Stomach (tissue), 9 donors: Measurements from ENCODE around the gene VIL1. TPM values are rescaled to one million over a fixed set of nuclear protein-coding genes. Genes with fewer than 3 reads are reported as not detected.
A peak's percentile ranks its signal among the peaks of the same experiment; 100 is the strongest.

Experiments used
- DNase-seq, 2 donors: peaks; one replicate each; pipeline versions ENCODE4 v3.0.0 to v3.0.0-alpha.2; 2013 to 2019
- H3K27ac ChIP-seq, 5 donors: fragments of 200-600 bp in 4 of 5; sonication (generic) in 4 of 5; one replicate each; pipeline ENCODE4 v1.5.1; 2013 to 2019; ENCODE audit warnings: mild to moderate bottlenecking in 1 of 5, moderate library complexity in 1 of 5
- H3K27me3 ChIP-seq, 3 donors: fragments of 200-600 bp; sonication (generic); one replicate each; pipeline ENCODE4 v1.5.1; 2017 to 2019; ENCODE audit warnings: mixed run types in 1 of 3
- H3K36me3 ChIP-seq, 4 donors: fragments of 200-600 bp; sonication (generic); 1 replicate in 3 of 4; 2 replicates in 1 of 4; pipeline ENCODE4 v1.5.1; 2016 to 2019
- H3K4me1 ChIP-seq, 4 donors: fragments of 200-600 bp; sonication (generic); one replicate each; pipeline ENCODE4 v1.5.1; 2016 to 2019
- H3K4me3 ChIP-seq, 4 donors: fragments of 200-600 bp; sonication (generic) in 3 of 4; one replicate each; pipeline ENCODE4 v1.5.1; 2016 to 2019; ENCODE audit warnings: mild to moderate bottlenecking in 1 of 4
- H3K9me3 ChIP-seq, 4 donors: fragments of 200-600 bp; sonication (generic); one replicate each; pipeline ENCODE4 v1.5.1; 2016 to 2019
- EP300 ChIP-seq: sonication (generic); formaldehyde crosslinking; IDR thresholded peaks from one replicate; pipeline ENCODE4 v1.6.1; 2017; ENCODE audit warnings: antibody characterized with exemption
- POLR2A ChIP-seq, 4 donors: fragments of 450-650 bp; IDR thresholded peaks; one replicate each; pipeline ENCODE4 v1.6.1; 2016; ENCODE audit warnings: antibody characterized with exemption in 4 of 4, control low read depth in 2 of 4, mild to moderate bottlenecking in 1 of 4, moderate library complexity in 1 of 4
- POLR2AphosphoS5 ChIP-seq, 3 donors: sonication (generic); formaldehyde crosslinking; IDR thresholded peaks; one replicate each; pipeline ENCODE4 v1.6.1; 2016; ENCODE audit warnings: antibody characterized with exemption in 3 of 3
- WGBS, 5 donors: extraction: QIAGEN DNeasy Blood & Tissue Kit in 3 of 5; methylation state at CpG; one replicate each; pipeline versions ENCODE4 v1.1.5 to v1.1.7; 2013 to 2018; 5-methylcytosine and 5-hydroxymethylcytosine counted together
- intact Hi-C: fragments of 100-400 bp; cut with DNase I; formaldehyde crosslinking; loops from one replicate; pipeline ENCODE4 v1.15.1; 2023; ENCODE audit warnings: low total_unique reads
- polyA plus RNA-seq, 3 donors: library from polyadenylated mRNA; stranded (reverse); fragments of 200-250 nt; gene quantifications; one replicate each; pipeline ENCODE4 v1.2.3, GENCODE V29; 2013
- total RNA-seq, 5 donors: library from RNA; depleted of rRNA; stranded (reverse); fragments of >200 nt; gene quantifications; one replicate each; pipeline versions ENCODE4 v1.1.0 to v1.2.3, GENCODE V29; 2014 to 2016
- TF ChIP-seq, protein P1 (sequence below), 7 experiments: fragments of 450-650 bp in 4 of 7; fragments of 200-600 bp in 3 of 7; sonication (generic) in 3 of 7; IDR thresholded peaks; one replicate each; pipeline ENCODE4 v1.5.1; 2016 to 2019; ENCODE audit warnings: antibody characterized with exemption in 7 of 7, control low read depth in 2 of 7, mild to moderate bottlenecking in 1 of 7
- donor health status: healthy with polysubstance abuse.
- donor health status: Bipolar disorder and iron deficiency.
- donor health status: healthy.

Gene VIL1
- total and polyA plus RNA-seq, 8 donors: 0.38 to 120 (median 1.8) TPM; not detected in 1

DNA sequence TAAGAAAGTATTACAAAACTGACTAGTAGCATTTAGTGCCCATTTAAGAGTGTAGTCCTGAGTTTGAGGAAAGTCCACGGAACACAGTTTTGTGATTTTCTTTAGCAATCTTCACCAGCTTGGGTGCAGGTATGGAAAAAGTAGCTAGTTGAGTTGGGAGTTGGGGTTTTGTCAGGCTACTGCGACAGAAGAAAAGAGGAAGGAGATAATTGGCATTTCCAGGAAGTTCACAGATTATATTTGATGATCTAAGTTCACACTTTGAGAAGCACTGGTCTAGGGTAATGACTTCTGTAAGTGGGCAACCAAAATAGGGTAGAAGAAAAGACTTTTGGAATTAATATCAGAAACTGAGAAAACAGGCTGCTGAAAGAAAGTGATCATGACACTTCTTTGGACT, 52.1 kb downstream of the VIL1 start:
- 80 to 87% (median 84%) methylated on average over 2 of the region's 2 CpGs for WGBS, 5 donors
- no peak for TF ChIP-seq EP300
- TF ChIP-seq, protein P1, sequence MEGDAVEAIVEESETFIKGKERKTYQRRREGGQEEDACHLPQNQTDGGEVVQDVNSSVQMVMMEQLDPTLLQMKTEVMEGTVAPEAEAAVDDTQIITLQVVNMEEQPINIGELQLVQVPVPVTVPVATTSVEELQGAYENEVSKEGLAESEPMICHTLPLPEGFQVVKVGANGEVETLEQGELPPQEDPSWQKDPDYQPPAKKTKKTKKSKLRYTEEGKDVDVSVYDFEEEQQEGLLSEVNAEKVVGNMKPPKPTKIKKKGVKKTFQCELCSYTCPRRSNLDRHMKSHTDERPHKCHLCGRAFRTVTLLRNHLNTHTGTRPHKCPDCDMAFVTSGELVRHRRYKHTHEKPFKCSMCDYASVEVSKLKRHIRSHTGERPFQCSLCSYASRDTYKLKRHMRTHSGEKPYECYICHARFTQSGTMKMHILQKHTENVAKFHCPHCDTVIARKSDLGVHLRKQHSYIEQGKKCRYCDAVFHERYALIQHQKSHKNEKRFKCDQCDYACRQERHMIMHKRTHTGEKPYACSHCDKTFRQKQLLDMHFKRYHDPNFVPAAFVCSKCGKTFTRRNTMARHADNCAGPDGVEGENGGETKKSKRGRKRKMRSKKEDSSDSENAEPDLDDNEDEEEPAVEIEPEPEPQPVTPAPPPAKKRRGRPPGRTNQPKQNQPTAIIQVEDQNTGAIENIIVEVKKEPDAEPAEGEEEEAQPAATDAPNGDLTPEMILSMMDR (IDR thresholded peaks at IDR 0.05): no peak
- no peak for TF ChIP-seq POLR2A (IDR thresholded peaks at IDR 0.05)
- TF ChIP-seq POLR2AphosphoS5 (IDR thresholded peaks at IDR 0.05): no peak
- Histone ChIP-seq H3K9me3 (no peaks in the 10 kb centered on the region), H3K4me1 (peaks cover 0 to 12% (median 2%) of the 10 kb centered on the region in 4 donors), H3K36me3 (peaks cover 17 to 50% (median 46%) of the 10 kb centered on the region in 4 donors), H3K27ac (no peak overlapping the region), H3K27me3 (no peaks in the 10 kb centered on the region), H3K4me3 (no peak overlapping the region)
- DNase-seq: no peak
- intact Hi-C loops: no loop called here

DNA sequence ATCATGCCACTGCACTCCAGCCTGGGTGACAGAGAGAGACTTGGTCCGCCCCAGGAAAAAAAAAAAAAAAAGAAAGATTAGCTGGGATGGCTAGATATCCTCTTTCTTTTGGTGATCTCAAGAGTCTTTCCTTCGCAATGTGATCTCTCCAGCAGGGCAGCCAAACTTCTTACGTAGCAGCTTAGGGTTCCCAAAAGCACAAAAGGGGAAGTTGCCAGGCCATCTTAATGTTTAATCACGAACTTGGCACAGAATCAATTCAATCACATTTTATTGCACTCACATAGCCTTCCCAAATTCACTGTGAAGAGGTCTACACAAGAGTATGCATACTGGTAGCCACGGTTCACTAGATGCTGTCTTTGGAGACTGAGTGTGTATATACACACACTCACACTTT, 53.1 kb downstream of the VIL1 start:
- Histone ChIP-seq H3K9me3 (no peaks in the 10 kb centered on the region), H3K36me3 (peaks cover 17 to 57% (median 52%) of the 10 kb centered on the region in 4 donors), H3K4me3 (no peak overlapping the region), H3K27me3 (no peaks in the 10 kb centered on the region), H3K4me1 (peaks cover 0 to 12% (median under 1%) of the 10 kb centered on the region in 4 donors), H3K27ac (no peak overlapping the region)
- intact Hi-C loops: no loop called here
- 54 to 80% (median 75%) methylated on average over 5 of the region's 5 CpGs for WGBS, 5 donors
- TF ChIP-seq POLR2AphosphoS5 (IDR thresholded peaks at IDR 0.05) (no peak), EP300 (no peak)
- no peak for DNase-seq

DNA sequence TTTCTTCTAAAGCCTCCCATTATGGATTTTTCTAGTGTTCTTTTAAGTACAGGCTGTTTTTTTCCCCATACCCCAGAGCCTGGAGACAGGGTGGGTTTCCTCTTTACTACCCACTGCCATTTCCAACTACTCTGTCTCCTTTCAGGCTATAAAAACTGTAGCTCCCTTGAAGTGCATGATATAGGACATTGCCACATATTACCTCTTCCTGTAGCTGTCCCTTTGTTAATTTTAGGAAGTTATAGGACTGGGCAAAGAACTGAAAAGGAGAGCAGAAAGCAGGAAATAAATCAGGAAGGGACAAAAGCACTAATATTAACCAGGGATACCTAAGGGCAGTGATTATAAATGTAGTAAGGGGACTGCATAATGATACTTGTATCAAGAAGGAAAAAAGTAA, 54.1 kb downstream of the VIL1 start:
- H3K27me3 ChIP-seq: no peaks in the 10 kb centered on the region
- peaks cover 0 to 12% (median 3%) of the 10 kb centered on the region in 4 donors for H3K4me1 ChIP-seq
- intact Hi-C loops: no loop called here
- H3K36me3 ChIP-seq: peaks cover 17 to 56% (median 52%) of the 10 kb centered on the region in 4 donors
- no peak overlapping the region for H3K4me3 ChIP-seq
- DNase-seq: no peak
- H3K9me3 ChIP-seq: no peaks in the 10 kb centered on the region
- TF ChIP-seq POLR2A (IDR thresholded peaks at IDR 0.05): no peak
- no peak for TF ChIP-seq EP300
- no peak for TF ChIP-seq POLR2AphosphoS5 (IDR thresholded peaks at IDR 0.05)
- TF ChIP-seq, protein P1 (IDR thresholded peaks at IDR 0.05): no peak
- no peak overlapping the region for H3K27ac ChIP-seq

DNA sequence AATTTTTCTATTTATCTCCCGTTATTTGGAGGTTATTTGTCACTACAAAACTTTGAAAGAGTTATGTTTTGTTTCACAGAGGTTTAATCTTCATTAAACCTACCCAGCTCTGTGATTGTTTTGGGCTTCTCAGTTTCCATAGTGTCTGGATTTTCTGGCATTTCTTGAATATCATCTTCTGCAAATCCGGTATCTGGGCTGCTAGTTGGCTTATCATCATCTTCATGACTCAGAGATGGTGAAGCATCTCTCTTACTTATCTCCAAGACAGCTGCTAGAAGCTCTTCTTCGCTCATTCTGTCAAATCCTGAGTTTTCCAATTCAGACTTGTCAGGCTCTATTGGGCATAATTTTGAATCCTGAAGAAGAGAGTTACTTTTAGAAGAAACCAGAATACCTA, 55.6 kb downstream of the VIL1 start:
- Histone ChIP-seq H3K36me3 (peaks cover 17 to 64% (median 54%) of the 10 kb centered on the region in 4 donors), H3K27ac (no peak overlapping the region)
- WGBS, 5 donors: 65 to 82% (median 80%) methylated on average over 3 of the region's 3 CpGs

DNA sequence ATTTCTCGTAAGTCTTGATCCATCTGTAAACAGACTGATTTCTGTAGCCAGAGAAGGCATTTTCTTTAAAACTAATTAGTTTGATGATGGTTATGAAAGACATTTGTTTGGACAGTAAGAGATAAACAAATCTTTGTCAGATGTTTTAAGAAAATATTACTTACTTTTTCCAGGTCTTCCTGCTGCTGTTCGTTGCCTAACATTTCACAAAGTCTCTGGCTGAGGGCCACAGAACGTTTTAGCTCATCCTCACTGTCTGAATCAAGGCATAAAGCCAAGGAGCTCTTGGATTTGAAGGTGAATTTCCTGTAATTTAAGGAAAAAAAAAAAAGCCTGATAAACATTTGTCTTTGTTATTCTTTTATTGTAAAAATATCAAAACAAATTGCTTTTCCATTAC, 57.8 kb downstream of the VIL1 start:
- H3K4me1 ChIP-seq: peaks cover 0 to 19% (median 3%) of the 10 kb centered on the region in 4 donors
- no peaks in the 10 kb centered on the region for H3K9me3 ChIP-seq
- no peaks in the 10 kb centered on the region for H3K27me3 ChIP-seq
- peak in 1 of 2 donors; percentile 52 for DNase-seq
- WGBS, 5 donors: 43 to 74% (median 50%) methylated on average over 3 of the region's 3 CpGs
- H3K4me3 ChIP-seq: no peak overlapping the region
- TF ChIP-seq POLR2AphosphoS5 (IDR thresholded peaks at IDR 0.05): peak in 1 of 3 donors; percentile 16
- TF ChIP-seq POLR2A (IDR thresholded peaks at IDR 0.05): no peak
- intact Hi-C loops: no loop called here
- peak overlapping the region in 3 of 5 donors; percentile 59 to 71 (median 62) for H3K27ac ChIP-seq
- peaks cover 19 to 79% (median 71%) of the 10 kb centered on the region in 4 donors for H3K36me3 ChIP-seq

More for the DNA sequence above, 55.6 kb downstream of the VIL1 start:
- intact Hi-C loops: no loop called here
- H3K9me3 ChIP-seq: no peaks in the 10 kb centered on the region
- peaks cover 0 to 19% (median 3%) of the 10 kb centered on the region in 4 donors for H3K4me1 ChIP-seq
- H3K27me3 ChIP-seq: no peaks in the 10 kb centered on the region
- TF ChIP-seq POLR2A (IDR thresholded peaks at IDR 0.05) (no peak), EP300 (no peak), POLR2AphosphoS5 (IDR thresholded peaks at IDR 0.05) (no peak)
- TF ChIP-seq, protein P1 (IDR thresholded peaks at IDR 0.05): no peak
- no peak for DNase-seq
- H3K4me3 ChIP-seq: no peak overlapping the region
